ENCODE measurements around the gene WWOX.

The WWOX gene

DNA sequence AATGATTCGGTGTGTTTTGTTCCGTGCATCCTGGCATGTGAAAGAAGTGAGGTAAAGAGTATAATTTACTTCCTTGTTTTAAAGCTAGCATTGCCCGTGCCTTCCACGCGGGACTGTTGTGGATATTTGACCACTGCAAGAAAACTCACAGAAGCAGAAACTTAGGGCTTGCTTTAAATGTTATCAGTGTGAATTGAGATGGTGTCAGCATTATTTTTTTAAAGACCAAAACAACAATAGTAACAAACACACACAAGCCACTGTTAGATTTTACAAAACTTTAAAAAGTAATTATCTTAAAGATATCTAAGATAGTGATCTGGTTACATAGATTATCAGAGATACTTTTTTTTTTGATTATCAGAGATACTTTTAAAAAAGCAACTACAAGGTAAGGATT lies 47.4 kb downstream of the WWOX start:
- Mint-ChIP-seq H3K4me1 (ENCODE audit: low read depth) (no peaks in the 10 kb centered on the region), H3K27ac (no peak overlapping the region), H3K9me3 (no peaks in the 10 kb centered on the region), H3K27me3 (no peaks in the 10 kb centered on the region), H3K36me3 (ENCODE audit: low read depth) (no peaks in the 10 kb centered on the region), H3K4me3 (no peak overlapping the region)
- DNase-seq: no peak

GRCh38 chr16:78147911-78148401 lies 48.5 kb downstream of the WWOX start:
- no peak for DNase-seq
- no peaks in the 10 kb centered on the region for H3K36me3 Mint-ChIP-seq (ENCODE audit: low read depth)
- no peak overlapping the region for H3K4me3 Mint-ChIP-seq
- H3K27ac Mint-ChIP-seq: no peak overlapping the region
- no peaks in the 10 kb centered on the region for H3K27me3 Mint-ChIP-seq
- no peaks in the 10 kb centered on the region for H3K4me1 Mint-ChIP-seq (ENCODE audit: low read depth)
- no peaks in the 10 kb centered on the region for H3K9me3 Mint-ChIP-seq

DNA sequence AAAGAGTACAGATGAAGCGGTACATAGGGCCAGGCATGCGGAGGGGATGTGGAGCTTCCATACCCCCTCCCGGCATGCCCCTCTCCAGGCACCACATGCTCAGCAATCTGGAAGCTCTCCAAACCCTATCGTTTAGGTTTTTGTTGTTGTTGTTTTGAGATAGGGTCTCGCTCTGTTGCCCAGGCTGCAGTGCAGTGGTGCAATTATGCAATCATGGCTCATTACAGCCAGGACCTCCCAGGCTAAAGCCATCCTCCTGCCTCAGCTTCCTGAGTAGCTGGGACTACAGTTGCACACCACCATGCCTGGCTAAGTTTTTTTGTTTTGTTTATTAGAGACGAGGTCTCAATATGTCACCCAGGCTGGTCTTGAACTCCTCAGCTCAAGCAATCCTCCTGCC lies 50.8 kb downstream of the WWOX start:
- DNase-seq: no peak
- H3K36me3 Mint-ChIP-seq (ENCODE audit: low read depth): no peaks in the 10 kb centered on the region
- no peak overlapping the region for H3K27ac Mint-ChIP-seq
- no peaks in the 10 kb centered on the region for H3K9me3 Mint-ChIP-seq
- no peaks in the 10 kb centered on the region for H3K27me3 Mint-ChIP-seq
- no peaks in the 10 kb centered on the region for H3K4me1 Mint-ChIP-seq (ENCODE audit: low read depth)
- H3K4me3 Mint-ChIP-seq: no peak overlapping the region

DNA sequence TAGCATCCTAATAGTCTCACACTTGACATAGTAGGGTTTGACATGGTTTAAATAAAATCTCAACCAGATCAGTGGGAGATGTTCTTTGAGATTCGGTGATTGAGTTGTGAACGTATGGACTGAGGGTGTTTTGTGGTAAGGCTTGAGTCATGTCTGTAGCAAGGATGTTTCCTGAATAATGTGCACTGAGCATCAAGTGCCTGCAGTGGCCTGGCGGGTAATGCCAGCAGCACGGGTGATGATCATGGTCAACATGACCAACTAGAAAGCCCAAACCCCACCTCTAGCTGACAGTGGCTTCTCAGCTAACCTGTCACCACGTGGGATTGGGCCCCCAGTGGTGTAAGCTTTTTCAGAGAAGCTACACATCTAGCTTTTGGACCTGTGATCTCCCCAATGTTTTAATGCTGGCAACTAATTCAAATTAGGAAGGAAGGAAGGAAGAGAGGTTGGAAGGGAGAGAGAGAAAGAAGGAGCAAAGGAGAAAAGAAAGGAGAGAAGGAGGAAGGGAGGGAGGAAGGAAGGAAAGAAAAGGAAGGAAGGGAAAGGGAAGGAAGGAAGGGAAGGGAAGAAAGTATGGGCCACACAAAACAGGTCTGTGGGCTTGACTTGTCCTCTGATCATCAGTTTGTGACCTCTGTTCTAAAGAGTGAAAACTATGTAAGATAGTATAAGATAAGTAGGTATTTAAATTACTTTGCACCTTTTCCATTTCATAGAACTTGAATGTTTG lies 55.4 kb downstream of the WWOX start:
- Mint-ChIP-seq H3K27ac (no peak overlapping the region), H3K4me3 (no peak overlapping the region), H3K4me1 (ENCODE audit: low read depth) (no peaks in the 10 kb centered on the region), H3K36me3 (ENCODE audit: low read depth) (peaks cover 17% of the 10 kb centered on the region), H3K27me3 (no peaks in the 10 kb centered on the region), H3K9me3 (peaks cover under 1% of the 10 kb centered on the region)
- DNase-seq: no peak

GRCh38 chr16:78155791-78156345 lies 56.4 kb downstream of the WWOX start:
- H3K27ac Mint-ChIP-seq: no peak overlapping the region
- peaks cover 6% of the 10 kb centered on the region for H3K9me3 Mint-ChIP-seq
- no peaks in the 10 kb centered on the region for H3K4me1 Mint-ChIP-seq (ENCODE audit: low read depth)
- no peaks in the 10 kb centered on the region for H3K27me3 Mint-ChIP-seq
- DNase-seq: no peak
- no peak overlapping the region for H3K4me3 Mint-ChIP-seq
- H3K36me3 Mint-ChIP-seq (ENCODE audit: low read depth): peaks cover 22% of the 10 kb centered on the region

GRCh38 chr16:78161023-78161729 lies 61.7 kb downstream of the WWOX start:
- no peak overlapping the region for H3K4me3 Mint-ChIP-seq
- H3K4me1 Mint-ChIP-seq (ENCODE audit: low read depth): no peaks in the 10 kb centered on the region
- peaks cover 47% of the 10 kb centered on the region for H3K36me3 Mint-ChIP-seq (ENCODE audit: low read depth)
- no peak for DNase-seq
- H3K27me3 Mint-ChIP-seq: no peaks in the 10 kb centered on the region
- no peak overlapping the region for H3K27ac Mint-ChIP-seq
- peaks cover 8% of the 10 kb centered on the region for H3K9me3 Mint-ChIP-seq

DNA sequence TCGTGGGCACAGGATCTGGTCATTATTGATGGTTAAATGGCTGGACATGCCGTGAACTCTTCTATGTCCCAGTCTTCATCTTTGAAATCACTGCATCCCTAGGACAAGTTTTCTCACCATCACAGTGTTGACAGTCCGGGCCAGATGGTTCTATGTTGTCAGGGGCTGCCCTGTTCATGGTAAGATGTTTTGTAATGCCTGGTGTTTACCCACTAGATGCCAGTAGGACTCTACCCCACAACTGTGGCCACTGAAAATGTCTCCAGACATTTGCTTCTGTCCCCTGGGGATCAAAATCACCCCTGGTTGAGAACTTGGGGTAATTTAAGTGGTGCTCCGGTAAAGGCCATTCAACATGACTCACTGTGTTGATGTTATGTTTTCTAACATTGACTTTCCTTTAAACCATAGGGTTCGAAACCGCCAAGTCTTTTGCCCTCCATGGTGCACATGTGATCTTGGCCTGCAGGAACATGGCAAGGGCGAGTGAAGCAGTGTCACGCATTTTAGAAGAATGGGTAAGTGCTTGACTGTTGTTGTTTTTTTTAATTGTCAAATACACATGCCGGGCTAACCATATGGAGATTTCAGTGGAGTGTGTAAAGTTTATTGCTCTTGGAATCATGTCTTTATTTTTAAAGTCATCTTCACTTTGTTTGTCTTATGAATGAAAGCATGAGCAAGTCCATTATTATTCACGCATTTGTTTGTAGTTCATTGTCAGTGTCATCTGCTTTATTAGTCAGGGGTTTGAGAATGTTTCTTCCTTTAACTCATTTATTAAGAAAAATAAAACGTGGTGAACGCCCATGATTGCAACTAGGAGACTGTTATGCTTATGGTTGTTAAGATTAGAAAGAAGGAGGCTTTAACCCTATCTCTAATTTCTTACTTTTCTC lies 64.6 kb downstream of the WWOX start:
- peaks cover 58% of the 10 kb centered on the region for H3K36me3 Mint-ChIP-seq (ENCODE audit: low read depth)
- no peak for DNase-seq
- no peak overlapping the region for H3K27ac Mint-ChIP-seq
- no peak overlapping the region for H3K4me3 Mint-ChIP-seq
- no peaks in the 10 kb centered on the region for H3K27me3 Mint-ChIP-seq
- H3K9me3 Mint-ChIP-seq: peaks cover 8% of the 10 kb centered on the region
- H3K4me1 Mint-ChIP-seq (ENCODE audit: low read depth): no peaks in the 10 kb centered on the region

DNA sequence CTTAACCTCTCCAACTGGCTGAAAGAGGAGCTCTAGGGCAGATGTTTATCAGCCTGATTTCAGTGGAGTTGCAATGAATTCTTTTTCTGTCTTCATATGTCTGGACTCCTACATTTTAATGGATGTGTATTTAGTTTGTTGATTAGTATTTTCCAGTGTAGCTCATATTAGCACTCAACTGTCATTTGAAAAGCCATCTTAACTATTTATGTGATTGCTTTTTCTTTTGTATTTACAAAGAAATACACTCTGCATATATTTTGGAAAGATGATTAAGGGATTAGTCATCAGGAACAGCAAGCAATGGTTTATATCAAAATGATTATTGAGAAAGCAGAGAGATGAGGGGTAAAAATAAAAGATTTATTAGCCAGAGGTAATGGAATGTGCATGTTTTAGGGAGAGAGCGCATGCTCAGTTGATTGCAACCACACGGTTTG lies 71.1 kb downstream of the WWOX start:
- Mint-ChIP-seq H3K27me3 (no peaks in the 10 kb centered on the region), H3K36me3 (ENCODE audit: low read depth) (peaks cover 46% of the 10 kb centered on the region)
- no peak for DNase-seq

DNA sequence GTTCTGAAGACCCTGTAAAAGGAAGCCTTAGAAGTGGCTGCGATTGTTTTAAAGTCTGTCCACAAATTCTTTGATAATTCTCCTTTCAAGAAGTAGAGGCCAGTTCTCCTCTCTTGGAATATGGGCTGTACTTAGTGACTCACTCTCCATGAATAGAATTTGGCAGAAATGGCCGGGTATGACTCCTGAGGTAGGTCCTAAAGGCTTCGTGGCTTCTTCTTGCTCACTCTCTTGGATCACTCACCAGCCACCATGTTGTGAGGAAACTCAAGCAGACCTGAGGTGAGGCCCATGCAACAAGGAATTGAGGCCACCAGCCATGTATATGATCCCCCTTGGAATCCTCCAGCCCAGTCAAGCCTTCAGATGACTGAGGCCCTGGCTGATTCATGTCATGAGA lies 75.8 kb downstream of the WWOX start:
- no peak overlapping the region for H3K4me3 Mint-ChIP-seq
- DNase-seq: no peak

More for the DNA sequence above, 71.1 kb downstream of the WWOX start:
- no peaks in the 10 kb centered on the region for H3K9me3 Mint-ChIP-seq
- H3K27ac Mint-ChIP-seq: no peak overlapping the region
- no peak overlapping the region for H3K4me3 Mint-ChIP-seq
- H3K4me1 Mint-ChIP-seq (ENCODE audit: low read depth): no peaks in the 10 kb centered on the region

GRCh38 chr16:78176435-78176834 lies 77.0 kb downstream of the WWOX start:
- H3K4me1 Mint-ChIP-seq (ENCODE audit: low read depth): no peaks in the 10 kb centered on the region
- H3K4me3 Mint-ChIP-seq: no peak overlapping the region
- H3K36me3 Mint-ChIP-seq (ENCODE audit: low read depth): peaks cover 23% of the 10 kb centered on the region
- no peaks in the 10 kb centered on the region for H3K9me3 Mint-ChIP-seq
- DNase-seq: no peak
- no peaks in the 10 kb centered on the region for H3K27me3 Mint-ChIP-seq
- no peak overlapping the region for H3K27ac Mint-ChIP-seq

More for the DNA sequence above, 75.8 kb downstream of the WWOX start:
- H3K27me3 Mint-ChIP-seq: no peaks in the 10 kb centered on the region
- H3K27ac Mint-ChIP-seq: no peak overlapping the region
- H3K4me1 Mint-ChIP-seq (ENCODE audit: low read depth): no peaks in the 10 kb centered on the region
- peaks cover 23% of the 10 kb centered on the region for H3K36me3 Mint-ChIP-seq (ENCODE audit: low read depth)
- no peaks in the 10 kb centered on the region for H3K9me3 Mint-ChIP-seq

DNA sequence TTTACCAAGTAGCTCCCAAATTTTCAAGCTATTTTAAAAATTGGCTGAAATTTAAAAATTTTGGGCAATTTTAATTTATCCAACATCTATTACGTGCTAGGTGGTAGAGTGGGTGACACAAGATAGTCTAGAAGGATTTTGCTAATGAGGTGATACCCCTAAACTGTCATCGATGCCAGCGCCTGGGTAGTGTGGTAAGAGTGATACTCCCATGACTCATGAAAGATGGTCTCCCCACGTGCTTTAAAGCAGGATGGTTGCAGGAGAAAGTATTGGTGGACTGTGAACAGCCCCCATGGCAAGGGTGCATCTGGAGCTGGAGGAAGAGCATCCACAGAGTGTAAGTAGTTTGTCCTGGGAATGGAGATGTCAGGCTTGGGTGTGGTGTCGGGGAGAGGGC lies 77.8 kb downstream of the WWOX start:
- no peak for DNase-seq
- H3K4me3 Mint-ChIP-seq: no peak overlapping the region
- H3K9me3 Mint-ChIP-seq: no peaks in the 10 kb centered on the region
- peaks cover 23% of the 10 kb centered on the region for H3K36me3 Mint-ChIP-seq (ENCODE audit: low read depth)
- no peak overlapping the region for H3K27ac Mint-ChIP-seq
- no peaks in the 10 kb centered on the region for H3K27me3 Mint-ChIP-seq
- H3K4me1 Mint-ChIP-seq (ENCODE audit: low read depth): no peaks in the 10 kb centered on the region

DNA sequence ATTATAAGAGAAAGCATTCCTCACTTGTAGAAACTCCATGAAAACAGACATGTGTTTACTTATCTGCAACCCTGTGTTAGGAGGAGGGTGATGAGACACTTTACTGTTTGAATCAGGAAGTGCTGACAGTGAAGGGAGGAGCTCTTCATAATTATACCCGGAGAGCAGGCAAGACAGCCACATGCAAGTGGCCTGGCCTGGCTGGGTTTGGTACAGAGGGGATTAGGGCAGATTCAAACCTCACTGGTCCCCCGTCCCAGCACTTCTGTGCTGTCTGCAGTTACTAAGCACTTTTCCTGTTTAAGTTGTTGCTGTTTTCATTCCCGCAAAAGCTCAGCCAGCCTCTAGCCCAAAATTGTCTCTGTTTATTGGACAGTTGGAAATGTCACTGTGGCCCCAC lies 78.5 kb downstream of the WWOX start:
- Mint-ChIP-seq H3K27me3 (no peaks in the 10 kb centered on the region), H3K4me1 (ENCODE audit: low read depth) (no peaks in the 10 kb centered on the region), H3K36me3 (ENCODE audit: low read depth) (peaks cover 21% of the 10 kb centered on the region), H3K9me3 (no peaks in the 10 kb centered on the region), H3K27ac (no peak overlapping the region), H3K4me3 (no peak overlapping the region)
- no peak for DNase-seq

- H3K27ac Mint-ChIP-seq: no peak overlapping the region
- H3K27me3 Mint-ChIP-seq: no peaks in the 10 kb centered on the region
- no peak overlapping the region for H3K4me3 Mint-ChIP-seq
- no peaks in the 10 kb centered on the region for H3K9me3 Mint-ChIP-seq
- no peaks in the 10 kb centered on the region for H3K4me1 Mint-ChIP-seq (ENCODE audit: low read depth)
- DNase-seq: no peak
- peaks cover 14% of the 10 kb centered on the region for H3K36me3 Mint-ChIP-seq (ENCODE audit: low read depth)
Observed at GRCh38 chr16:78179666-78180065, 80.2 kb downstream of the WWOX start.

DNA sequence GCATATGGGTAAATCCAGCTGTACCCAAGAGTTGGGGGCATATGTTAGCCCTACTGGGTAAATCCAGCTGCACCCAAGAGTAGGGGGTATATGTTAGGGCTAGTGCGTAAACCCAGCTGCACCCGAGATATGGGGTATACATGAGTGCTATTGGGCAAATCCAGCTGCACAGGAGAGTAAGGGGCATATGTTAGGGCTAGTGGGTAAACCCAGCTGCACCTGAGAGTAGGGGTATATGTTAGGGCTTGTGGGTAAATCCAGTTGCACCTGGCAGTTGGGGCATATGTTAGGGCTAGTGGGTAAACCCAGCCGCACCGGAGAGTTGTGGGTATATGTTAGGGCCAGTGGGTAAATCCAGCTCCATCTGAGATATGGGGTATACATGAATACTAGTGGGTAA lies 80.9 kb downstream of the WWOX start:
- DNase-seq: no peak
- Mint-ChIP-seq H3K36me3 (ENCODE audit: low read depth) (peaks cover 9% of the 10 kb centered on the region), H3K4me3 (no peak overlapping the region), H3K9me3 (no peaks in the 10 kb centered on the region), H3K4me1 (ENCODE audit: low read depth) (no peaks in the 10 kb centered on the region), H3K27me3 (no peaks in the 10 kb centered on the region), H3K27ac (no peak overlapping the region)
